MM.1S (cell line): ENCODE results near the gene RPS14.
A peak's percentile ranks its signal among the peaks of the same experiment; 100 is the strongest.

ENCODE experiments used
- DNase-seq: peaks from one replicate; pipeline ENCODE4 v3.0.0-alpha.2; 2015
- H2AFZ ChIP-seq: fragments of 300-600 bp; sonication (generic); 2 replicates; pipeline ENCODE4 v1.6.0; 2016; ENCODE audit warnings: antibody characterized with exemption, low read length
- H3F3A ChIP-seq: fragments of 300-600 bp; sonication (generic); 2 replicates; pipeline ENCODE4 v1.6.1; 2016; ENCODE audit warnings: mild to moderate bottlenecking, antibody characterized with exemption, low read length, moderate library complexity, mixed read lengths; ENCODE audit not compliant: insufficient read depth
- H3K27ac ChIP-seq: fragments of 300-600 bp; sonication (generic); 2 replicates; pipeline ENCODE4 v1.5.1; 2016; ENCODE audit warnings: mild to moderate bottlenecking, low read length
- H3K27me3 ChIP-seq: fragments of 300-600 bp; sonication (generic); replicated peaks from 2 replicates; pipeline ENCODE4 v1.6.0; 2016; ENCODE audit warnings: low read length; ENCODE audit not compliant: insufficient read depth
- H3K36me3 ChIP-seq: fragments of 300-600 bp; sonication (generic); replicated peaks from 2 replicates; pipeline ENCODE4 v1.6.1; 2016; ENCODE audit warnings: mild to moderate bottlenecking, low read length, mixed read lengths; ENCODE audit not compliant: insufficient read depth
- H3K4me1 ChIP-seq: fragments of 300-600 bp; sonication (generic); 2 replicates; pipeline ENCODE4 v1.6.1; 2016; ENCODE audit warnings: low read length, mixed read lengths
- H3K4me2 ChIP-seq: fragments of 300-600 bp; sonication (generic); 2 replicates; pipeline ENCODE4 v1.6.0; 2016; ENCODE audit warnings: low read depth, low read length
- H3K4me3 ChIP-seq: fragments of 300-600 bp; sonication (generic); 2 replicates; pipeline ENCODE4 v1.5.1; 2016; ENCODE audit warnings: low read length, mixed read lengths
- H3K79me2 ChIP-seq: fragments of 300-600 bp; sonication (generic); 2 replicates; pipeline ENCODE4 v1.6.1; 2016; ENCODE audit warnings: mixed run types, low read length, mixed read lengths
- H3K9ac ChIP-seq: fragments of 300-600 bp; sonication (generic); 2 replicates; pipeline ENCODE4 v1.6.1; 2016; ENCODE audit warnings: low read length, mixed read lengths
- H3K9me2 ChIP-seq: fragments of 300-600 bp; sonication (generic); replicated peaks from 2 replicates; pipeline ENCODE4 v1.6.1; 2016; ENCODE audit warnings: mild to moderate bottlenecking, low read length, mixed read lengths; ENCODE audit not compliant: insufficient read depth
- H3K9me3 ChIP-seq: fragments of 300-600 bp; sonication (generic); replicated peaks from 2 replicates; pipeline ENCODE4 v1.6.1; 2016; ENCODE audit warnings: mild to moderate bottlenecking, low read length, mixed read lengths; ENCODE audit not compliant: insufficient read depth
- H4K20me1 ChIP-seq: fragments of 300-600 bp; sonication (generic); 2 replicates; pipeline ENCODE4 v1.6.1; 2016; ENCODE audit warnings: mild to moderate bottlenecking, low read length, moderate library complexity, mixed read lengths; ENCODE audit not compliant: insufficient read depth
- EZH2 ChIP-seq: fragments of 300-600 bp; sonication (generic); optimal IDR thresholded peaks from 2 replicates; pipeline ENCODE3; 2017; ENCODE audit warnings: low read depth, mild to moderate bottlenecking, antibody characterized with exemption, low read length, mixed read lengths
- EZH2phosphoT487 ChIP-seq: fragments of 300-600 bp; sonication (generic); IDR thresholded peaks from 2 replicates; pipeline ENCODE4 v1.6.1; 2018; ENCODE audit warnings: antibody characterized with exemption, low read length
- TF ChIP-seq, protein P1 (sequence below): fragments of 300-600 bp; sonication (generic); IDR thresholded peaks from 2 replicates; pipeline ENCODE4 v1.5.1; 2016; ENCODE audit warnings: antibody characterized with exemption, low read length, mixed read lengths

RPS14 gene

GRCh38 chr5:150449517-150450339 lies at the start of gene RPS14:
RPS14 (minus strand) TSS chr5:150449739; CDS start chr5:150447733, 2,006 bp downstream.
- Histone ChIP-seq H3K27me3 (no peaks in the 10 kb centered on the region), H3K4me1 (peaks cover 13% of the 10 kb centered on the region; the same call in 1 of the 2 replicates)
- DNase-seq = peak; percentile 96

GRCh38 chr5:150498971-150499370 lies 49.4 kb upstream of the RPS14 start:
- H3K4me1 ChIP-seq = peaks cover 11% of the 10 kb centered on the region
- H3F3A ChIP-seq = no peaks in the 10 kb centered on the region
- no peaks in the 10 kb centered on the region for H4K20me1 ChIP-seq
- H3K36me3 ChIP-seq = no peaks in the 10 kb centered on the region
- H3K9me2 ChIP-seq = no peaks in the 10 kb centered on the region
- TF ChIP-seq, protein P1, sequence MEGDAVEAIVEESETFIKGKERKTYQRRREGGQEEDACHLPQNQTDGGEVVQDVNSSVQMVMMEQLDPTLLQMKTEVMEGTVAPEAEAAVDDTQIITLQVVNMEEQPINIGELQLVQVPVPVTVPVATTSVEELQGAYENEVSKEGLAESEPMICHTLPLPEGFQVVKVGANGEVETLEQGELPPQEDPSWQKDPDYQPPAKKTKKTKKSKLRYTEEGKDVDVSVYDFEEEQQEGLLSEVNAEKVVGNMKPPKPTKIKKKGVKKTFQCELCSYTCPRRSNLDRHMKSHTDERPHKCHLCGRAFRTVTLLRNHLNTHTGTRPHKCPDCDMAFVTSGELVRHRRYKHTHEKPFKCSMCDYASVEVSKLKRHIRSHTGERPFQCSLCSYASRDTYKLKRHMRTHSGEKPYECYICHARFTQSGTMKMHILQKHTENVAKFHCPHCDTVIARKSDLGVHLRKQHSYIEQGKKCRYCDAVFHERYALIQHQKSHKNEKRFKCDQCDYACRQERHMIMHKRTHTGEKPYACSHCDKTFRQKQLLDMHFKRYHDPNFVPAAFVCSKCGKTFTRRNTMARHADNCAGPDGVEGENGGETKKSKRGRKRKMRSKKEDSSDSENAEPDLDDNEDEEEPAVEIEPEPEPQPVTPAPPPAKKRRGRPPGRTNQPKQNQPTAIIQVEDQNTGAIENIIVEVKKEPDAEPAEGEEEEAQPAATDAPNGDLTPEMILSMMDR = no peak
- TF ChIP-seq EZH2 (no peak), EZH2phosphoT487 (no peak)
- no peak overlapping the region for H3K4me2 ChIP-seq
- no peak for DNase-seq
- no peak overlapping the region for H3K4me3 ChIP-seq
- no peak overlapping the region for H2AFZ ChIP-seq
- no peak overlapping the region for H3K27ac ChIP-seq
- no peaks in the 10 kb centered on the region for H3K27me3 ChIP-seq
- H3K9me3 ChIP-seq = no peaks in the 10 kb centered on the region
- H3K9ac ChIP-seq = no peak overlapping the region
- peaks cover 59% of the 10 kb centered on the region for H3K79me2 ChIP-seq

More at GRCh38 chr5:150449517-150450339, at the start of gene RPS14:
- peaks cover 32% of the 10 kb centered on the region for H4K20me1 ChIP-seq
- H3K9ac ChIP-seq = peak within 1 kb of the TSS; percentile 95
- peaks cover 20% of the 10 kb centered on the region for H3F3A ChIP-seq
- H3K9me2 ChIP-seq = no peaks in the 10 kb centered on the region
- H3K36me3 ChIP-seq = peaks cover 26% of the 10 kb centered on the region
- peak within 1 kb of the TSS; percentile 86 for H3K4me2 ChIP-seq
- peaks cover 48% of the 10 kb centered on the region for H3K79me2 ChIP-seq
- peak within 1 kb of the TSS; percentile 82 for H3K4me3 ChIP-seq
- no peaks in the 10 kb centered on the region for H3K9me3 ChIP-seq
- peak within 1 kb of the TSS; percentile 84 for H3K27ac ChIP-seq
- peak within 1 kb of the TSS; percentile 76 for H2AFZ ChIP-seq
- TF ChIP-seq EZH2phosphoT487 = no peak
- TF ChIP-seq, protein P1 = peak; percentile 88

GRCh38 chr5:150498501-150498900 lies 49.0 kb upstream of the RPS14 start:
- Histone ChIP-seq H3F3A (no peaks in the 10 kb centered on the region), H3K36me3 (no peaks in the 10 kb centered on the region), H2AFZ (no peak overlapping the region), H3K4me1 (peaks cover 11% of the 10 kb centered on the region), H3K9me2 (no peaks in the 10 kb centered on the region), H3K9me3 (no peaks in the 10 kb centered on the region), H3K27ac (no peak overlapping the region), H3K27me3 (no peaks in the 10 kb centered on the region), H3K4me3 (no peak overlapping the region), H3K79me2 (peaks cover 55% of the 10 kb centered on the region), H4K20me1 (no peaks in the 10 kb centered on the region), H3K4me2 (no peak overlapping the region), H3K9ac (no peak overlapping the region)
- no peak for DNase-seq
- TF ChIP-seq EZH2phosphoT487 = no peak
- no peak for TF ChIP-seq EZH2
- TF ChIP-seq, protein P1 = no peak
